Adrenal gland (tissue), 12 donors: ENCODE measurements around the gene HNRNPC. TPM values are rescaled to one million over a fixed set of nuclear protein-coding genes. Genes with fewer than 3 reads are reported as not detected.
A peak's percentile ranks its signal among the peaks of the same experiment; 100 is the strongest.

ENCODE experiments used
- DNase-seq, 7 donors: peaks; one replicate each; pipeline ENCODE4 v3.0.0-alpha.2; 2019 to 2020
- H3K27ac ChIP-seq, 5 donors: fragments of 200-600 bp; sonication (generic) in 4 of 5; 1 replicate in 3 of 5; 2 replicates in 2 of 5; pipeline versions ENCODE4 v1.5.1 to v1.8.0; 2016 to 2020; ENCODE audit warnings: mild to moderate bottlenecking in 1 of 5
- H3K27me3 ChIP-seq: fragments of 200-600 bp; 2 replicates; pipeline ENCODE4 v1.8.0; 2021
- H3K36me3 ChIP-seq, 2 donors: fragments of 200-600 bp; replicated peaks in 1 of 2; 1 replicate in 1 of 2; 2 replicates in 1 of 2; pipeline versions ENCODE4 v1.5.1 to v1.8.0; 2018 to 2022
- H3K4me1 ChIP-seq, 2 donors: fragments of 200-600 bp; replicated peaks in 1 of 2; 1 replicate in 1 of 2; 2 replicates in 1 of 2; pipeline versions ENCODE4 v1.5.1 to v1.8.0; 2018 to 2021
- H3K4me3 ChIP-seq, 4 donors: fragments of 200-600 bp; sonication (generic) in 3 of 4; one replicate each; pipeline ENCODE4 v1.5.1; 2016 to 2018
- H3K9me3 ChIP-seq, 3 donors: fragments of 200-600 bp; sonication (generic) in 1 of 3; replicated peaks in 1 of 3; 1 replicate in 2 of 3; 2 replicates in 1 of 3; pipeline versions ENCODE4 v1.5.1 to v1.8.0; 2016 to 2021
- CTCF ChIP-seq, 6 experiments: fragments of 450-650 bp in 4 of 6; fragments of 200-600 bp in 2 of 6; sonication (generic) in 1 of 6; IDR thresholded peaks; 1 replicate in 5 of 6; 2 replicates in 1 of 6; pipeline versions ENCODE4 v1.5.1 to v1.8.0; 2016 to 2021; ENCODE audit warnings: antibody characterized with exemption in 6 of 6, mild to moderate bottlenecking in 2 of 6, moderate library complexity in 1 of 6
- POLR2A ChIP-seq, 2 donors: fragments of 450-650 bp; IDR thresholded peaks; one replicate each; pipeline ENCODE4 v1.6.1; 2017; ENCODE audit warnings: antibody characterized with exemption in 2 of 2, mild to moderate bottlenecking in 2 of 2, moderate library complexity in 1 of 2
- WGBS, 4 donors: extraction: QIAGEN DNeasy Blood & Tissue Kit in 2 of 4; methylation state at CpG; one replicate each; pipeline versions ENCODE4 v1.1.5 to v1.1.7; 2013 to 2017; 5-methylcytosine and 5-hydroxymethylcytosine counted together
- intact Hi-C, 2 donors: fragments of 100-400 bp; cut with DNase I; formaldehyde crosslinking; loops; one replicate each; pipeline versions ENCODE4 v1.14.1 to v1.15.0; 2022 to 2023
- polyA plus RNA-seq, 3 donors: library from polyadenylated mRNA; stranded (reverse); fragments of 200-250 nt in 2 of 3; fragments of 350-450 nt in 1 of 3; fragmentation: Illumina TruSeq in 1 of 3; extraction: RNeasy Lipid Tissue Mini Kit (QIAGEN cat#74804) in 1 of 3; gene quantifications; one replicate each; pipeline ENCODE4 v1.2.3, GENCODE V29; 2013 to 2014
- total RNA-seq, 9 donors: library from RNA; depleted of rRNA in 4 of 9; stranded (reverse); fragments of >200 nt in 4 of 9; fragments of 120-200 nt in 1 of 9; fragmentation: NEBNext Ultra II Directional in 1 of 9; extraction: Animal tissue kit (Norgen Biotek cat#: 25700) in 1 of 9; gene quantifications; one replicate each; pipeline versions ENCODE4 v1.1.0 to v1.2.4, GENCODE V29; 2013 to 2023
- donor health status: healthy with polysubstance abuse.
- donor health status: Bipolar disorder and iron deficiency.
- donor health status: DM: yes; HTN: yes; CAD: no.
- donor health status: DM: no; HTN: no; CAD: no.
- donor health status: DM: no; HTN: no; CAD: no.
- donor health status: DM: yes; HTN: yes; CAD: no.

HNRNPC gene
- total and polyA plus RNA-seq, 12 donors, result 399 to 905 (median 531) TPM

DNA sequence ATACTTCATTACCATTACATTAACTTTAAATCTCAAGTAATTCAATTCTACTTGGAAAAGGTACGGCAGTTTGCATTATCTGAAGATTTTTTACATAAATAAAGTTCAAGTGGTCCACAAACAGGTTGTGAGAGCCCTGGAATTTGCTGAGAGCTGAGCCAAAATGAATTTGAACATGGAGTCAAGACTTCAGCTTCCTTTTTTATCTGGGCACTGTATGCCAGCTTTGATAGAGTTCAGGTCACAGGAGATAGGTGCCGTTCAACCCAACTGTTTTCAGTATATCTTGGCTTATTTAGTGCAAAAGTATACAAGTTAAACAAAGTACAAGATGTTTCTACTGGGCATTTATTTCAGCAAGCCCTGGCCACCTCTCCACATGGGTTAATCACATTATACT, 28.8 kb downstream of the HNRNPC start:
- Histone ChIP-seq H3K4me1 (peaks cover 0 to 53% of the 10 kb centered on the region in 2 donors), H3K27ac (no peak overlapping the region), H3K27me3 (no peaks in the 10 kb centered on the region), H3K4me3 (no peak overlapping the region), H3K9me3 (no peaks in the 10 kb centered on the region), H3K36me3 (peaks cover 0 to 34% of the 10 kb centered on the region in 2 donors)
- TF ChIP-seq POLR2A (IDR thresholded peaks at IDR 0.05), result no peak
- TF ChIP-seq CTCF (IDR thresholded peaks at IDR 0.05), result no peak
- DNase-seq, result no peak
- intact Hi-C loops, result loop anchor here in 1 of 2 donors (10.0 kb wide), 1 partner anchor 114 kb away; no protein-coding TSS in a partner anchor
- WGBS, 4 donors, result 57 to 88% (median 64%) methylated on average over 2 of the region's 2 CpGs

GRCh38 chr14:21238823-21239518, 30.3 kb downstream of the HNRNPC start:
- no peak for DNase-seq
- peak overlapping the region in 1 of 5 donors; percentile 6 for H3K27ac ChIP-seq
- H3K4me3 ChIP-seq, result no peak overlapping the region
- intact Hi-C loops, result no loop called here
- 88 to 92% (median 91%) methylated on average over 11 of the region's 11 CpGs for WGBS, 4 donors
- H3K36me3 ChIP-seq, result peaks cover 0 to 30% of the 10 kb centered on the region in 2 donors
- TF ChIP-seq POLR2A (IDR thresholded peaks at IDR 0.05), result no peak
- TF ChIP-seq CTCF (IDR thresholded peaks at IDR 0.05), result no peak
- H3K9me3 ChIP-seq, result no peaks in the 10 kb centered on the region
- no peaks in the 10 kb centered on the region for H3K27me3 ChIP-seq
- H3K4me1 ChIP-seq, result peaks cover 7 to 61% of the 10 kb centered on the region in 2 donors

GRCh38 chr14:21236948-21237797, 32.1 kb downstream of the HNRNPC start:
- Histone ChIP-seq H3K4me3 (no peak overlapping the region), H3K27me3 (no peaks in the 10 kb centered on the region), H3K4me1 (peaks cover 7 to 77% of the 10 kb centered on the region in 2 donors), H3K36me3 (peaks cover 0 to 30% of the 10 kb centered on the region in 2 donors), H3K27ac (no peak overlapping the region), H3K9me3 (no peaks in the 10 kb centered on the region)
- intact Hi-C loops, result no loop called here
- WGBS, 4 donors, result 70 to 79% (median 77%) methylated on average over 6 of the region's 6 CpGs
- no peak for DNase-seq
- no peak for TF ChIP-seq POLR2A (IDR thresholded peaks at IDR 0.05)
- TF ChIP-seq CTCF (IDR thresholded peaks at IDR 0.05), result no peak

DNA sequence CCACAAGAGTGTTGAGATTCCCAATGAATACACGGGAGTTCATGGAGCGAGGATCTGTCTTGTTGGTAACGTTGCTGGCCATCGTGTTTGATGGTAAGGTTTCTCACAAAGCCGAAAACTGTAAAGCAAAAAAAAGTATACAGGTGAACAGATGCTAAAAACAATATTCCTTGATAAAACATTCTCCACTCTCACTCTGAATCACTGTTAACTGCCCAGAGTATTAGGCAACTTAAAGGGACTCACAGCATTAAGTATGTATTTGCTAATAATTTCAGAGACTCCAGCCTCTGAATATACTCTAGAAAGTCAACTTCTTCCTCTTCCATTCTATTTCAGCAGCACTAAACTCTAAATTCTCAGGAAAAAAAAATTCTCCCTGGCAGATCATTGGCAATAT, 35.1 kb downstream of the HNRNPC start:
- TF ChIP-seq CTCF (IDR thresholded peaks at IDR 0.05) (no peak), POLR2A (IDR thresholded peaks at IDR 0.05) (no peak)
- intact Hi-C loops, result no loop called here
- H3K4me1 ChIP-seq, result peaks cover 7 to 79% of the 10 kb centered on the region in 2 donors
- no peak overlapping the region for H3K4me3 ChIP-seq
- DNase-seq, result no peak
- peak overlapping the region in 1 of 5 donors; percentile 10 for H3K27ac ChIP-seq
- H3K27me3 ChIP-seq, result no peaks in the 10 kb centered on the region
- no peaks in the 10 kb centered on the region for H3K9me3 ChIP-seq
- WGBS, 4 donors, result 74 to 76% (median 75%) methylated on average over 5 of the region's 5 CpGs
- peaks cover 0 to 52% of the 10 kb centered on the region in 2 donors for H3K36me3 ChIP-seq
